NT2/D1 (cell line): ENCODE results near the gene BMERB1.

Experiments
- SUZ12 ChIP-seq: IDR thresholded peaks from 2 replicates; pipeline ENCODE4 v1.6.1; 2011; ENCODE audit not compliant: insufficient read length, insufficient read depth; ENCODE audit errors: extremely low read depth
- YY1 ChIP-seq: IDR thresholded peaks from 2 replicates; pipeline ENCODE4 v1.6.1; 2011; ENCODE audit not compliant: insufficient read length, insufficient read depth
- ZNF274 ChIP-seq: IDR thresholded peaks from 2 replicates; pipeline ENCODE4 v1.6.1; 2011; ENCODE audit warnings: mild to moderate bottlenecking, low read depth, low read length

DNA sequence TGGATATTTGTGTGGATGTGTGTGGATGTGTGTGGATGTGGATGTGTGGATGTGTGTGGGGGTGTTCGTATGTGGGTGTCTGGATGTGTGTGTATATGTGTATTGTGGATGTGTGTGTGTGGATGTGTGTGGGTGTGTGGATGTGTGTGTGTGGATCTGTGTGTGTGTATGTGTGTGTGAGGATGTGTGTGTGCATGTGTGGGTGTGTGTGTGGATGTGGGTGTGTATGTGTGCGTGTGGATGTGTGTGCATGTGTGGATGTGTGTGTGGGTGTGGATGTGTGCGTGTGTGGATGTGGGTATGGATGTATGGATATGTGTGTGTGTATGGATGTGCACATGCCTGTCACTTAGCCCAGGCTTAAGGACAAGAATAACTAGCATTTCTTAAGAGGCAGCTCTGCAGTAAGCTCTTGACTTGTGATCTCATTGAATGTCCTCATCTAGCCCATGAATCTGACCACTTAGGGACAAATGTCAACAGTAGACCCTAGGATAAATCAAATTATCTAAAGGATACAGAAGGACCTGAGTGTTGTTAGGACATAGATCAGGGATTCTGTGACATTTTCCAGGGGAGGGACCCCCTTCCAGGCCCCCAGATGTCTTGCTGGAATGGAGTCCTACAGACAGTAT, 83.5 kb downstream of the BMERB1 start:
- TF ChIP-seq ZNF274 (no peak), SUZ12 (no peak), YY1 (no peak)
